Measurements from ENCODE around the gene CLGN. TPM values are rescaled to one million over a fixed set of nuclear protein-coding genes. Genes with fewer than 3 reads are reported as not detected.

CLGN gene
- total RNA-seq, 1 donor from 2014 or later = 1.9 TPM

DNA sequence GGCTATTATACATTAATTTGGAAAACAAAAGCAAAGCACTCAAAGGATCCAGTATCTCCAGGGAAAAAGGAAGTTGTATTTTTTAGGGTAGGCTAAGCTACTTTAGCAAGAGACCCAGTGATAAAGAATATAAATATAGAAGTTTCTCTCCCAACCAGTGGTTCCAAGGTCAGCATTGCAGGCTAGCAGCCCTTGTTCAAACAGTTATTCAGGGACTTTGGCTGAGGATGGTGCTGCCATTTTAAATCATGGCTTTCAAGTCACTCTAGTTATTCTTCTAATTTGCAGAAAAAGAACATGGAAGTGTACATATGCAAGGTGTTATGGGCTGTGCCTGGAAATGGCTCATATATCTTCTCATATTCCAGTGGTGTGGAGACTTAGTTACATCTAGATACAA is 44.7 kb downstream of the CLGN start:
- no peak for DNase-seq (ENCODE audit: low spot score)

DNA sequence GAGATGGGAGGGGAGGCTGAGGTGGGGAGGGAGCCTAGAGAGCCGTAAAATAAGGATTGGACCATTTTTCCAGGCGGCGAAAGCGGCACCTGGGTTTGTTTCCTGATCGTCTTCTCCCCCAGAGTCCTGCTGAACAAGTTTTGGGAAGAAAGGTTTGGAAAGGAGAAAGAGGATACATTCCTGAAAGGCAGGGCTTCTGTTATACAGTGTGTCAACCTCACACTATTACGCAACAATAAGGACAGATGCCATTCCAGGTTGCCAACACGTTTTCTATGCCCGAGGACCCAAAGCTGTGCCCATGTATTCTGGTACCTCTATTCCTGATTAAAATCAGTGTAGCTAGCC is 53.3 kb downstream of the CLGN start:
- no peak for DNase-seq (ENCODE audit: low spot score)

DNA sequence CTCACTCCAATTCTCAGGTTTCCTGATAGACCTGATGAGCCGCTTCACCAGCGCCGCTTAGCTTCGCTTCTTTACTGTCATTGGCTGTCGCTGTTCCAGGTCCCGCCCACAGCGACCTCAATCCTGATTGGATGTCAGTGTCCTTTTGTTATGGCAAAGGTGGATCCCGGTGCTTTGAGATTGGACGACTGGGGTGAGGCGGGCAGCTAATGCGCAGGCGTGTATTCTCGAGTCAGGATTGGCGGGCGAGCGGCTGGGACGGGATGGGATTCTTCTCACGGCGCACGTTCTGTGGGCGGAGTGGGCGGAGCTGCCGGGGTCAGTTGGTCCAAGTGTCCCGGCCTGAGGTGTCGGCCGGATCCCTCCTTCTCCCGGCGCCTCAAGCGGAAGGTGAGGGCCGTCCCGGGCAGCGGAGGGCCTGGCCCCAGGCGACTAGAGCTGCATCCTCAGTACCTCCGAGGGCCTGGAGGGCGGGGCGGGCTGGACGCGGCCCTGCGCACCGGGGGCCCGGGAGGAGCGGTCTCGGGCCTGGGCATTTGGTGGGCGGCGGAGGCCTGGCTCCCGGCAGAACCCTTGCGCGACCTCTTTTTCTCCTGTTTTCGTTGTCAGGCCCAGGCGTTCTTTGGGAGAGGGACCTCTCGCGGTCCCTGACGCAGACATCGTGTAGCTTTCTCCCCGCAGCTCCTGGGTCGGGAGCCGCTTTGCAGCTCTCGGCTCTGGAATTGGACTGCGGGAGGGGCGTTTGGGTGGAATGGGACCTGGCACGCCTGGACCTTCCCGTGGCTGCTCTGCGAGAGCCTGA is 53.9 kb downstream of the CLGN start, which contains the start of gene SCOC:
SCOC (plus strand) TSS at position 319 of the 802 bp plus-strand sequence. CDS start 5,525 bp downstream, outside the sequence.
- DNase-seq (ENCODE audit: low spot score) = peak; percentile 100

- DNase-seq (ENCODE audit: low spot score) = no peak
Observed at GRCh38 chr4:140372751-140373327, 54.6 kb downstream of the CLGN start.

- no peak for DNase-seq (ENCODE audit: low spot score)
Observed at GRCh38 chr4:140368686-140369085, 58.8 kb downstream of the CLGN start.

GRCh38 chr4:140367738-140368137 is 59.7 kb downstream of the CLGN start:
- DNase-seq (ENCODE audit: low spot score) = no peak

GRCh38 chr4:140363558-140363957 is 63.9 kb downstream of the CLGN start:
- no peak for DNase-seq (ENCODE audit: low spot score)

- DNase-seq (ENCODE audit: low spot score) = peak; percentile 47
Observed at GRCh38 chr4:140363051-140363450, 64.4 kb downstream of the CLGN start.

DNA sequence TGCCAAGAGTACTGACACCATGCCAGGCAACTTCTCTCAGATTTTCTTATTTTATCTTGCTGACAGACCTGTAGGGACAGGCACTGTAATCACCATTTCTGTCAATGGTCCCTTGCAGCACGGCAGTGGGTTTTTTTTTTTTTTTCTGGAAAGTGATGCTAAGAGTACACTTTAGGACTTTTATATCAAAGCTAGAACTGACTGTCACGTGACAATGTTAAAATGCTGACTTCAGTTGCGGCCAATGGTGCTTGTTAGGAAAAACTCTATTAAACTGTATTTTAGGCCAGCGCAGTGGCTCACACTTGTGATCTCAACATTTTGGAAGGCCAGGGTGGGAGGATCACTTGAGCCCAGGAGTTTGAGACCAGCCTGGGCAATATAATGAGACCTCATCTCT is 66.3 kb downstream of the CLGN start:
- DNase-seq (ENCODE audit: low spot score) = no peak

GRCh38 chr4:140359562-140360427 is 67.7 kb downstream of the CLGN start:
- DNase-seq (ENCODE audit: low spot score) = peak; percentile 79

DNA sequence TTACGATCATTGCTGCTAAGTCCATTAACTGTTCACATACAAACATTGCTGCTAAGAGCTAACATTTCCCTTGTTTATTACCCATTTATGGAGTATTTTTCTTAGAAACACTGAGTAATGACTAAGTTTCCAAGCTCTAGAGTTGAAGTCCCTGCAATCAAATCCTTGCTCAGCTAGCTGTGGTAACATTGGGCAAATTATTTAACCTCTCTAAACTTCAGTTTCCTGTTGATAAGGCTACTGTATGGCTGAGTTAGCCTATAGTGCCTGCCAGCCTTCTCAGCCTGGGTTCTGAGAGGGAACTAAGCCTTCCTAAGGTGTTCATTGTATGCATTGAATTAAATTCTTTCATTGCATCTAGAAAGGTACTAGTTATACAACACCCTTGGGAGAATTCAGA is 69.2 kb downstream of the CLGN start:
- DNase-seq (ENCODE audit: low spot score) = no peak

DNA sequence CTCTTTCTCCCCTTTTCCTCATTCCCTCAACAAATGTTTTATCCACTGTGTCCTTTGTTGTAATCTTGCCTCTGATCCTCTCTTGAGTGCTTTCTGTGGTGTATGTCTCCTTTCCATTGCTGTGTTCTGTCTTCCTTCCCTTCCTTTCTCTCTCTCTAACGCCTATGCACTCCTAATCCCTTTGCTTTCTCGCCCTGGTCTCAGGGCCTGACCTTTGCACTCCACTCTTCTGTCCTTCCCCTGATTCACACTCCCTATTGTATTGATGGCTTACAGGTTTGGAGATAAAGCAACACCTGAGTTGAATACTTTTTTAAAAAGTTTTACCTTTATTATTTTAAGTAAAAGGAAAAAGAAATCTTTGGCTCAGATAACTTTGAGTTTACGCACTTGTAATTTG is 69.6 kb downstream of the CLGN start:
- DNase-seq (ENCODE audit: low spot score) = no peak

DNA sequence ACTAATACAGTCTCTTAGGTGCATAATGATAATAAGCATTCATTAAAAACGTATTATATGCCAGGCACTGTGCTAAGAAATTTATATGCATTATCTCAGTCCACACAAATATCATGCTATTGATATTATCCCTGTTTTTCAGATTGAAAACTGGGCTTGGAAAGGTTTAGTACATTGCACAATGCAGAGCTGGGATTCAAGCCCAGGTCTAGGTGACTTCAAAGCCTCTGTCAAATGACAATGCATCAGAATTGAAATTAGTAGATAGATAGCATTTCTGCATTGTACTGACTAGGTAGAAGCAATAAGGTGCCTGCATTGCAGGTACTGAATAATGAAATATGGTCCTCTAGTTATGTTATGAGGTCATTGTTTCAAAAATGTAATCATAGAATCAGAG is 72.2 kb downstream of the CLGN start:
- DNase-seq (ENCODE audit: low spot score) = no peak

DNA sequence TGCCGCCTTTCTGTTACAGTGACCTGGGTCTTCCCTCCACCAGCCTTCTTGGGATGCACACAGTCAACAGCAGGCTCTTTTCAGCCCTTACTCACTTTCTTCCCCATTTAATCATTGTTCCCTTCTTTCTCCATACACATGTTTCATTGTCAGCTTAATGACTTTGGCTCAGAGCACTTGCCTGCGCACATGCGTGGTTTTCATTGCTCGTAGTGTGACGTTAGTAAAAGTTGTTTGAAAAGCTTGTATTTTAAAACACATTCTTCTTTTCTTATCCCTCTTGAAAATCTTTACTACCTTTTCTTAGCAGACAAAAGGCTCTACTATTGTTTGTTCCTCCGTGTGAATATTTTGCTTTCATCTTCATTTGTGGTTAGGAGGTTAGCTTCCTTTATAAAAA is 73.7 kb downstream of the CLGN start:
- DNase-seq (ENCODE audit: low spot score) = no peak

- DNase-seq (ENCODE audit: low spot score) = no peak
Observed at GRCh38 chr4:140351093-140352075, 76.1 kb downstream of the CLGN start.

DNA sequence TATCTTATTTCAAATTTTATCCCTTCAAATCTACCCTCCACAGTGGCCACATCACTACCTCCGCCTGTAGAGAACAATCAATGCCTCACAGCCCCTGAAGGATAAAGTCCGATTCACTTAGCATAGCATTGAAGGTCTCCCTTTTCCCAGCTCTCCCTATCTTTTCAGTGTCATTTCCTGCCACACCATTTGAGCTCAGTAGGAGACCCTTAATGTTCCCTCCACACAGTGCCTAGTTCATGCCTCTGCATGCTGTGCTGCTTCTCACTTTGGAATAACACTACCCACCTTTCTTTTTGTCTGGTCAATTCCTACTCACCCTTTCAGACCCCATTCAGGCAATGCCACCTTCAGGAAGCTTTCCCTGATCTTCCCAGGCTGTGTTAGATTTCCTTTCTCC is 77.6 kb downstream of the CLGN start:
- no peak for DNase-seq (ENCODE audit: low spot score)

GRCh38 chr4:140346136-140346535 is 81.3 kb downstream of the CLGN start:
- no peak for DNase-seq (ENCODE audit: low spot score)

DNA sequence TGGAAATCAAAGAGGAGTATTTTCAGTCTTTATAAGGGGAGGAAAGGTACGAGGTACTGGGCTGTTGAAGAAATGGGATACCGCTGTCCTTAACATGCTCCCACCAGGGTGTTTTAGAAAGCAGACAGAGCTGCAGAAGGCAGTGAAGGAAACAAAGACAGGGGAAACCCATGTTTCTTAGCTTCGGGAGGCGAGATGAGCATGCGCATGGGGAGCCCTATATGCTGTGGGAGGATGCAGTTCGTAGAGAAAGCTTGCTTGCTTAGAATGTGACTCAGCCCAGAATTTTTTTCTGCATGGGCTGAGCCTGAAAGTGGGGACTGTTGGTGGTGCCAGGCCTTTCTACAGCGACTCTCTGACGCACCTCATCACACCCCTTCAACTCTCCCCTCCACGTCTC is 82.8 kb downstream of the CLGN start:
- DNase-seq (ENCODE audit: low spot score) = peak; percentile 19

- DNase-seq (ENCODE audit: low spot score) = no peak
Observed at GRCh38 chr4:140344101-140344500, 83.3 kb downstream of the CLGN start.

GRCh38 chr4:140343303-140343702 is 84.1 kb downstream of the CLGN start:
- peak; percentile 89 for DNase-seq (ENCODE audit: low spot score)

DNA sequence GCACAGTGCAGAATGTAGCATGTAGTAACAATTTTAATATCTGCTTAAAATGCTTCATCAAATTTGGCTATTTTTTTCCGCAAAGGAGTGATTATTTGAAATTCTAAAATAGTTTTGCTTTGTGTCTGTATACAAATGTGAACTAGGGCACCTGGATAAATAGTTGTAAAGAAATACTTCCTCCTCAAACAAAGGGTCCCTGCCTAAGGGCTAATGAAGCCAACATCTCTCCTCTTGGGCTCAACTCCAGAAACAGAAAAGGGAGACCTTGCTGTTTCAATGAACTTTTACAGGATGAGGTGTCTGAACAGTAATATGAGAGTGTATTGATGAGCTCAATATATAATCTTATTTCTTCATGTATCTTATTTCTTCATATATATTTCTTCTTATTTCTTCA is 84.8 kb downstream of the CLGN start:
- DNase-seq (ENCODE audit: low spot score) = no peak
